HepG2 (cell line): Measurements from ENCODE around the gene SEC14L1. TPM values are rescaled to one million over a fixed set of nuclear protein-coding genes. Genes with fewer than 3 reads are reported as not detected.

Source experiments
- AGO1 ChIP-seq: fragments of 200-400 bp; formaldehyde crosslinking; IDR thresholded peaks from 2 replicates; pipeline ENCODE4 v1.6.1; 2017; ENCODE audit warnings: mild to moderate bottlenecking, low read depth, low read length, moderate library complexity; ENCODE audit not compliant: poor library complexity, severe bottlenecking
- BRF2 ChIP-seq: sonication (generic); formaldehyde crosslinking; IDR thresholded peaks from 2 replicates; pipeline ENCODE4 v1.8.1; 2022; ENCODE audit warnings: mild to moderate bottlenecking, missing genetic modification reagents
- DNMT1 ChIP-seq: sonication (generic); formaldehyde crosslinking; IDR thresholded peaks from 2 replicates; pipeline ENCODE4 v1.5.1; 2020; ENCODE audit warnings: mild to moderate bottlenecking, missing genetic modification reagents
- FOXA1 ChIP-seq, 2 experiments: fragments of 450-650 bp in 1 of 2; sonication (generic) in 1 of 2; formaldehyde crosslinking in 1 of 2; IDR thresholded peaks; 2 replicates each; pipeline versions ENCODE4 v1.4.0 to v1.6.1; 2016 to 2020; ENCODE audit warnings: missing genetic modification reagents in 1 of 2
- FOXA3 ChIP-seq: IDR thresholded peaks from 2 replicates; pipeline ENCODE4 v1.6.1; 2016; ENCODE audit warnings: missing genetic modification reagents, missing compliant biosample characterization
- HIVEP1 ChIP-seq: sonication (generic); formaldehyde crosslinking; IDR thresholded peaks from 2 replicates; pipeline ENCODE4 v1.4.0; 2020; ENCODE audit warnings: mild to moderate bottlenecking, missing genetic modification reagents
- HOMEZ ChIP-seq: IDR thresholded peaks from 2 replicates; pipeline ENCODE4 v1.6.1; 2016; ENCODE audit warnings: low read depth
- KMT2B ChIP-seq: IDR thresholded peaks from 2 replicates; pipeline ENCODE4 v1.6.1; 2016; ENCODE audit warnings: missing genetic modification reagents, missing compliant biosample characterization
- NRL ChIP-seq: sonication (generic); formaldehyde crosslinking; IDR thresholded peaks from 2 replicates; pipeline ENCODE4 v1.5.0; 2020; ENCODE audit warnings: missing genetic modification reagents, mild to moderate bottlenecking, moderate library complexity, borderline replicate concordance
- PBX3 ChIP-seq: sonication (generic); formaldehyde crosslinking; IDR thresholded peaks from 2 replicates; pipeline ENCODE4 v1.8.1; 2023; ENCODE audit warnings: missing genetic modification reagents, inconsistent platforms, borderline replicate concordance
- POGZ ChIP-seq: sonication (generic); formaldehyde crosslinking; IDR thresholded peaks from 2 replicates; pipeline ENCODE4 v1.4.0; 2020; ENCODE audit warnings: mild to moderate bottlenecking, missing genetic modification reagents
- REPIN1 ChIP-seq: sonication (generic); formaldehyde crosslinking; IDR thresholded peaks from 2 replicates; pipeline ENCODE4 v1.8.0; 2022; ENCODE audit warnings: missing genetic modification reagents, low read depth, mild to moderate bottlenecking, borderline replicate concordance
- RXRA ChIP-seq: sonication (generic); formaldehyde crosslinking; IDR thresholded peaks from 2 replicates; pipeline ENCODE4 v1.5.1; 2020; ENCODE audit warnings: missing genetic modification reagents
- SAP130 ChIP-seq: IDR thresholded peaks from 2 replicates; pipeline ENCODE4 v1.6.1; 2016; ENCODE audit warnings: low read depth
- SOX13 ChIP-seq, 3 experiments: fragments of 450-650 bp in 1 of 3; sonication (generic) in 1 of 3; formaldehyde crosslinking in 1 of 3; IDR thresholded peaks in 2 of 3; conservative IDR thresholded peaks in 1 of 3; 2 replicates each; pipeline versions ENCODE4 v1.5.0 to v1.6.1; 2016 to 2020; ENCODE audit warnings: antibody characterized with exemption in 1 of 3, mild to moderate bottlenecking in 1 of 3, missing compliant biosample characterization in 1 of 3, missing genetic modification reagents in 1 of 3, moderate library complexity in 1 of 3
- U2AF1 ChIP-seq: fragments of 200-400 bp; formaldehyde crosslinking; optimal IDR thresholded peaks from 2 replicates; pipeline ENCODE3; 2017; ENCODE audit warnings: mild to moderate bottlenecking, low read depth, low read length
- ZNF234 ChIP-seq: sonication (generic); formaldehyde crosslinking; conservative IDR thresholded peaks from 2 replicates; pipeline ENCODE4 v1.5.1; 2020; ENCODE audit warnings: mild to moderate bottlenecking, missing genetic modification reagents
- ZNF574 ChIP-seq: sonication (generic); formaldehyde crosslinking; IDR thresholded peaks from 2 replicates; pipeline ENCODE4 v1.4.0; 2020; ENCODE audit warnings: missing genetic modification reagents
- polyA plus RNA-seq, 8 experiments: library from polyadenylated mRNA; depleted of rRNA in 3 of 8; stranded (reverse) in 7 of 8; unstranded in 1 of 8; fragments of >200 nt; fragmentation: Illumina TruSeq in 4 of 8; extraction: Trizol in 4 of 8; gene quantifications; 2 replicates each; pipeline versions ENCODE4 v1.2.1 to v1.2.3, GENCODE V29; 2011 to 2016; ENCODE audit warnings: low read depth in 4 of 8, missing spikeins in 1 of 8, mixed read lengths in 1 of 8; ENCODE audit not compliant: insufficient read depth in 1 of 8
- total RNA-seq, 5 experiments: library from RNA; depleted of rRNA; stranded (reverse); fragments of >200 nt; fragmentation: Illumina TruSeq; extraction: Trizol; gene quantifications; 2 replicates each; pipeline ENCODE4 v1.2.3, GENCODE V29; 2016; ENCODE audit warnings: low read depth in 1 of 5
- TF ChIP-seq, protein P1 (sequence below): sonication (generic); formaldehyde crosslinking; conservative IDR thresholded peaks from 2 replicates; pipeline ENCODE4 v1.4.0; 2020; ENCODE audit warnings: missing genetic modification reagents

The SEC14L1 gene
- total and polyA plus RNA-seq, 2 of the 13 experiments (the other 11 are each of a cell fraction or from before 2014, with no cell fraction given) = 26.3 to 43.9 TPM

DNA sequence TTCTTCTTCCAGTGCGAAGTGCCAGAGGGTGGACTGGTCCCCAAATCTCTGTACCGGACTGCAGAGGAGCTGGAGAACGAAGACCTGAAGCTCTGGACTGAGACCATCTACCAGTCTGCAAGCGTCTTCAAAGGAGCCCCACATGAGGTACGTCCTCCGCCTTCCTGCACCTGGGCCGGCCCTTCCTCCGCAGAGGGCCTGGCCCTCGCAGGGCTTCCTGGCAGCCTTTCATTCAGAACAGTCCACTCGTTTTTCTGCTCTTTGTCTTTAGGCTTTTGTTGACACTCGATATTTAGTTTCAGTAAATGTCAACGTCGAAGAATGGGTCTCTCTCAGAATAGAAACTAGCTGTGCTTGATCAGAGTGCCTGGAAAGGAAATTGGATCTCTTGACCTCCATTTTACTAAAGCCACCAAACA is 68.6 kb downstream of the SEC14L1 start (continued):
- TF ChIP-seq KMT2B (CRISPR knock-in tag) (no peak), FOXA1 (IDR thresholded peaks at IDR 0.05) (no peak), FOXA1 (CRISPR knock-in tag; IDR thresholded peaks at IDR 0.05) (peak; percentile 26; the same call in 1 of the 2 replicates), ZNF234 (CRISPR knock-in tag) (no peak), SAP130 (CRISPR knock-in tag) (peak; percentile 64), PBX3 (CRISPR knock-in tag) (no peak), BRF2 (CRISPR knock-in tag) (no peak), POGZ (CRISPR knock-in tag) (no peak), U2AF1 (no peak), FOXA3 (CRISPR knock-in tag) (peak; percentile 61), RXRA (CRISPR knock-in tag) (no peak), HOMEZ (peak; percentile 47; the same call in 1 of the 2 replicates), REPIN1 (CRISPR knock-in tag) (peak; percentile 38; the same call in 1 of the 2 replicates), SOX13 (IDR thresholded peaks at IDR 0.05) (no peak), SOX13 (CRISPR knock-in tag; conservative IDR thresholded peaks at IDR 0.05 in 1 of 2, IDR thresholded peaks at IDR 0.05 in 1 of 2) (peak in 1 of 2 experiments; percentile 90; a peak in 2 of 4 replicates), NRL (CRISPR knock-in tag) (peak; percentile 50; the same call in 1 of the 2 replicates), DNMT1 (CRISPR knock-in tag) (no peak), ZNF574 (CRISPR knock-in tag) (peak; percentile 51; the same call in 1 of the 2 replicates), HIVEP1 (CRISPR knock-in tag) (no peak), AGO1 (no peak)
- TF ChIP-seq, protein P1, sequence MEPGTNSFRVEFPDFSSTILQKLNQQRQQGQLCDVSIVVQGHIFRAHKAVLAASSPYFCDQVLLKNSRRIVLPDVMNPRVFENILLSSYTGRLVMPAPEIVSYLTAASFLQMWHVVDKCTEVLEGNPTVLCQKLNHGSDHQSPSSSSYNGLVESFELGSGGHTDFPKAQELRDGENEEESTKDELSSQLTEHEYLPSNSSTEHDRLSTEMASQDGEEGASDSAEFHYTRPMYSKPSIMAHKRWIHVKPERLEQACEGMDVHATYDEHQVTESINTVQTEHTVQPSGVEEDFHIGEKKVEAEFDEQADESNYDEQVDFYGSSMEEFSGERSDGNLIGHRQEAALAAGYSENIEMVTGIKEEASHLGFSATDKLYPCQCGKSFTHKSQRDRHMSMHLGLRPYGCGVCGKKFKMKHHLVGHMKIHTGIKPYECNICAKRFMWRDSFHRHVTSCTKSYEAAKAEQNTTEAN = peak; percentile 65; the same call in 1 of the 2 replicates
